ENCODE results near the gene HEBP1.

HEBP1 gene

DNA sequence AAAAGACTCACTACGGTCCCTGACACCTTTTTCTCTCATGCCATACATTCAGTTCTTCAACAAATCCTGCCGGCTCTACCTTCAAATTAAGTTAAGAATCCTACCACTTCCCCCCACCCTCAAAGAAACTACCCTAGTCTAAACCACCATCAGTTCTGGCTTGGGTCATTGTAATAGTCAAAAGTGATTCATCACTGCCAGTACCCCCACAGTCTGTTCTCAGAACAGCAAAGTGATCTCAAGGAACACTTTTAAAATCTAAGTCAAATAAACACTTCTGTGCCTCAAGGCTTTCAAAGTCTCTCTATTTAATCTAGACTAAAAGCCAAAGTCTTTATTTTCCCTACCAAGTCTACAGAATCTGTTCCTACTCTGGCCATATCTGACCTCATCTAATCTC is 32.1 kb upstream of the HEBP1 start:
- Mint-ChIP-seq H3K9me3 (no peaks in the 10 kb centered on the region), H3K4me3 (no peak overlapping the region), H3K27ac (no peak overlapping the region), H3K27me3 (peaks cover 24% of the 10 kb centered on the region), H3K4me1 (no peaks in the 10 kb centered on the region), H3K36me3 (no peaks in the 10 kb centered on the region)
- DNase-seq, result no peak
- CTCF ChIA-PET, result no interaction called here

DNA sequence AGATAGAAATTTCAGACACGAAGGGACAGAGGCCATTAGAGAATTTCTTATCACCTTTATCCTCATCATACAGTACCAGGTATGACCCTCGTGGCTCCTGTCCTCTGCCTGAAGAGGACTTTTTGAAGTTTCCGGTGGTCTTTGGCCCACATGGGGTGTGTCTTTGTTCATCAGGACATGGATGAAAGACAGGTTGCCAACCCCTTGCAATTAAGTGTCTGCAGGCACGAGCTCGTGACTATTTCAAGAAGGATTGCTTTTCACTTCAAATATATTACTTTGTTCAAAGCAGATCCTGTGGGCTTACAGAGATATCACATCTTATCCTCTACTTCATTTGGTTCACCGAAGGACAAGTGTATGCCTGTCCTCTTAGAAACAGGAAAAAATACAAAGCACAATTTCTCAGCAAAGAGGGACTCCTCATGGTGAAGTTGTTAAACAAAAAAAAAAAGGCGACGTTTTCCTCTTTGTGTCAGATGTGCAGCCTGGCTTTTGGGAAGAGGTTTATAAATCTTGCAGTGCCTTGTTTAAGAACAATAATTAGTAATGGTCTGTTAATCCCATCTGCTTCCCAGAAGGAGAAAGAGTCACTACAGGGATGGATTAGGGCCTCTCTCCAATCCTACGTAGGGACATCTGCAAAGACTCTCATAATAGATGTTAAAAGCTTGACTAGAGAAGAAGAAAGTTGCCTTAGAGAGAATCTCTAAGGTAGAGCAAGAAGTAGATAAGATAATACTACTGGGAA is 30.7 kb upstream of the HEBP1 start:
- no peaks in the 10 kb centered on the region for H3K4me1 Mint-ChIP-seq
- no peaks in the 10 kb centered on the region for H3K36me3 Mint-ChIP-seq
- no peak for DNase-seq
- H3K9me3 Mint-ChIP-seq, result no peaks in the 10 kb centered on the region
- H3K27ac Mint-ChIP-seq, result no peak overlapping the region
- CTCF ChIA-PET, result no interaction called here
- peaks cover 25% of the 10 kb centered on the region for H3K27me3 Mint-ChIP-seq
- no peak overlapping the region for H3K4me3 Mint-ChIP-seq

DNA sequence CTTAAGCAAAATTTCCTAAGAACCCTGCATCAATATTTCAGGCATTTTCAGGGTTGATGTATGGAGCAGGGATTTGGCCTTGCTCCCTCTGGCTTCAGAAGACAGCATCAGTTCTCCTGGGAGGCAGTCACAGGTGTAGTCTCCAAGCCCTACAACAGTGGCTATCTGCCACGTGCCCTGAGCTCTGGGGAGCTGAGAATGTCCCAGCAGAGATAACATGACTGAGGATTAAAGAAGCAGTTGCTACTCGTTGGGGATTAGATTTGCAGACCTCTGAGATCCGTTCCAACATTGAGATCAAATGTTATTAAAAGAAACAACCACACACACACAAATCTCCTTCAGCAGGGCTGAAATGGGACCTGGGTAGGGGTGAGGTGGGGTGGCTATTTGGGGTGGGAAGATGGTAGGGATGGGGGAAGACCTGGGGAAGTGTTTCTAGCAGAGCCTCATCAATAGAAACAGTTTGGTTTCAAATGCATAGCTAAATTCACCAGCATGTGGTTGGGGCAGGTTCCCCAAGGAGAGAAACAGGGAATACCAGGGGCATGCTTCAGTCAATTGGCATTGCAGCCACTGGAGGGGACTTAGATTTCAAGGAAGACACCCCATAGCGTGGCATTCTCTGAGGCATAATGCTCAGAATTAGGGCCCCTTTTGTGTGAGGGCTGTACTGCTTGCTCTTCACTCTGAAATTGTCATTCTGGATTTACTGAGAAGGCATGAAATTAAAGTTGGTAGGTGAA is 28.9 kb upstream of the HEBP1 start:
- Mint-ChIP-seq H3K27ac (no peak overlapping the region), H3K9me3 (no peaks in the 10 kb centered on the region), H3K4me1 (no peaks in the 10 kb centered on the region), H3K36me3 (no peaks in the 10 kb centered on the region), H3K27me3 (peaks cover 25% of the 10 kb centered on the region), H3K4me3 (no peak overlapping the region)
- no peak for DNase-seq
- CTCF ChIA-PET, result interaction anchor here (0.8 kb wide), 1 partner anchor 43 kb away, joined by 3 read pairs; no protein-coding TSS in a partner anchor

DNA sequence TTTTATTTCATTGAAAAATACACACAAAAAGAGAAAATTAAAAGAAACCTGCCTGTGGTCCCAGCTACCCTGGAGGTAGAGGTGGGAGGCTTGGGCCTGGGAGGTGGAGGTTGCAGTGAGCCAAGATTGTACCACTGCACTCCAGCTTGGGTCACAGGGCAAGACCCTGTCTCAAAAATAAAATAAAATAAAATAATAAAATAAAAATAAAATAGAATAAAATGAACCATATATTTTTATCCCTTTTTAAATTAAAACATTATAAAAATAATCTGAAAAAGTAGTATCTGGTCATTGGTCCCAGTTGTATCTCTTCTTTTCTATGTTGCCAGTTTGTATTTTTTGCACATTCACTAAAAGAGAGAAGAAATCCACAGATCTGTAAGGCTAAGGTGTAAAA is 27.4 kb upstream of the HEBP1 start:
- no peaks in the 10 kb centered on the region for H3K9me3 Mint-ChIP-seq
- CTCF ChIA-PET, result no interaction called here

DNA sequence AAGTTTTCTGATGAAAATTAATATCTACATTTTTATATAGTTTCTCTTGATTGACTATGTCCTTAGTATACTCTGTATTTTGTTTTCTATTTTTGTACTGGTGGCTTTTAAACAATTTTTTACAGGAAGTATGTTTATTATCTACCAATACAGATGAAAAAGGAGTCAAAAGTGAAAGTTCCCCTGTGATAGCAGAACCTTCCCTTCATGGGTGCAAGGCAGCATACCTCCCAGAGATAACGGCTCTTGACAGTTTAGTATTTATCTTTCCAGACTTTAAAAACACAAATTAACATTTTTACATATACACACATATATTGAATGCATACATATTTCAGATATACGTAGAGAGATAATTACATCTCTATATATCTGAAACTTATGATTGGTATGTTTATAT is 27.0 kb upstream of the HEBP1 start:
- no peak overlapping the region for H3K27ac Mint-ChIP-seq
- H3K4me3 Mint-ChIP-seq, result no peak overlapping the region
- CTCF ChIA-PET, result no interaction called here
- H3K27me3 Mint-ChIP-seq, result peaks cover 25% of the 10 kb centered on the region
- no peaks in the 10 kb centered on the region for H3K4me1 Mint-ChIP-seq
- DNase-seq, result no peak
- no peaks in the 10 kb centered on the region for H3K9me3 Mint-ChIP-seq
- no peaks in the 10 kb centered on the region for H3K36me3 Mint-ChIP-seq

More for the DNA sequence above, 27.4 kb upstream of the HEBP1 start:
- H3K36me3 Mint-ChIP-seq, result no peaks in the 10 kb centered on the region
- no peaks in the 10 kb centered on the region for H3K4me1 Mint-ChIP-seq
- peaks cover 25% of the 10 kb centered on the region for H3K27me3 Mint-ChIP-seq
- DNase-seq, result no peak
- no peak overlapping the region for H3K27ac Mint-ChIP-seq
- H3K4me3 Mint-ChIP-seq, result no peak overlapping the region

DNA sequence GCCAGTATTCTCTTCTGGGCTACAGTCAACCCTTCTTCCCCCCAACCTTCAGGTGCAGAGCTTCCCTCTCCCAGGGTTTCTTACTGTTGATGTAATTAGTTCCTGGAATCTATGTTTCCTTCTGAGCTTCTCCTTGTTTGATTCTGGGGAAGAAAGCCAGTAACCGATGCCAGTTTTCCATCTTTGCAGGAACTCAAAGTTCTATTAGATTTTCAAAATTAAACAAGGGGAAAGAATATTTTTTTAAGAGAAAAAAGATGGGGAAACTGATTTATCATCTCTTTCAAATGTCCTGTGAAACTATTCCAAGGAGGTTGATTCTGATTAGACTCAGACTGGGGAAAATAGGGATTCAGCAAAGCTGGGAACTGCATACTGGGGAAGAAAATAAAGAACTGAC is 26.2 kb upstream of the HEBP1 start:
- Mint-ChIP-seq H3K9me3 (no peaks in the 10 kb centered on the region), H3K27me3 (peaks cover 25% of the 10 kb centered on the region), H3K4me1 (no peaks in the 10 kb centered on the region), H3K36me3 (no peaks in the 10 kb centered on the region), H3K27ac (no peak overlapping the region), H3K4me3 (no peak overlapping the region)
- DNase-seq, result no peak
- CTCF ChIA-PET, result no interaction called here

DNA sequence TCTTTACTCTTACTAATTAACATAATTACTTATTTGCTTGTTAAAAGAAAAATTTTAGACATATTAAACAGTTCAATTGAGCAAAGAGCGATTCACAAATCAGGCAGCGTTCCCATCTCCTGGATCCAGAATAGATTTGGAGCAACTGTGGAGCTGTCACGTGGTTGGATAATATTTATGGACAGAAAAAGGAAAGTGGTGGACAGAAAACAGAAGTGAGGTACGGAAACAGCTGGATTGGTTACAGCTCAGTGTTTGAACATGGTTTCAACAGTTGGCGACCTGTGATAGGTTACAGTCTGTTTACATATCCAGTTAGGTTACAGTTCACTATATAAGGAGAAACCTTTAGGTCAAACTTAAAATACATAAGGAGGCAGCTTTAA is 24.5 kb upstream of the HEBP1 start:
- Mint-ChIP-seq H3K4me3 (no peak overlapping the region), H3K27me3 (peaks cover 22% of the 10 kb centered on the region), H3K36me3 (no peaks in the 10 kb centered on the region), H3K9me3 (no peaks in the 10 kb centered on the region), H3K4me1 (no peaks in the 10 kb centered on the region), H3K27ac (no peak overlapping the region)
- CTCF ChIA-PET, result no interaction called here
- no peak for DNase-seq

DNA sequence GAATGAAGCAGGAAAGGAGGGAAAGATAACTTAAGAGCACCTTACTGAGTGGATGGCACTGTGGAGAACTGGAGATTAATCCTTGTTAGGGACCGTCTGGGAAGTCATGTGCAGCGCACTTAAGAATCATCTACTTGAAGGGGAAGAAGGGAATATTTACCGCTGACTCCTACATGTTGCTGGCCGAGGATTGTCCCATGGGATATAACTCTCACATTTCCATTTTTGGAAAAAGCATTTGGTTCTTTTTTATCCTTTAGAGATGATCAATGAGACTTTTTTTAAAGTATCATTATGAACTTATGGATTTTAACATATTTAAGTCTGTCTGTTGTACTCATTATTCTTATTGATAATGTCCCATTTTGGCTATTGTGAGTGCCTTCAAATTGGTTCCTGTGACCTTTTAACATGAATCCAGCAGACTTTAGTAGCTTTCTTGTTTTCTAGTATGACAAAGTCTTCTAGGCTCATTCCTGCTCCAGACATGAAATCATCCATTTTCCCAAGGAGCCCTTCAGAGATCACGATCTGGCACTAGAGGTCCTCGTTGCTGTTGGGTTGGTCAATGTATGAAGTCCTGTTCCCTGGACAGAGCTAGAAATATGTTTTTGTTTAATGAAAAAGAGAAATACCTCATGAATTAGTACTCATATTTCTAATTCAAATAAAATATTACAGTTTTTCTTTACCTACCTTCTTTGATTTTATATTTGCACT is 23.9 kb upstream of the HEBP1 start:
- Mint-ChIP-seq H3K9me3 (no peaks in the 10 kb centered on the region), H3K4me3 (no peak overlapping the region), H3K36me3 (no peaks in the 10 kb centered on the region), H3K4me1 (no peaks in the 10 kb centered on the region), H3K27ac (no peak overlapping the region), H3K27me3 (peaks cover 19% of the 10 kb centered on the region)
- DNase-seq, result no peak
- CTCF ChIA-PET, result no interaction called here

DNA sequence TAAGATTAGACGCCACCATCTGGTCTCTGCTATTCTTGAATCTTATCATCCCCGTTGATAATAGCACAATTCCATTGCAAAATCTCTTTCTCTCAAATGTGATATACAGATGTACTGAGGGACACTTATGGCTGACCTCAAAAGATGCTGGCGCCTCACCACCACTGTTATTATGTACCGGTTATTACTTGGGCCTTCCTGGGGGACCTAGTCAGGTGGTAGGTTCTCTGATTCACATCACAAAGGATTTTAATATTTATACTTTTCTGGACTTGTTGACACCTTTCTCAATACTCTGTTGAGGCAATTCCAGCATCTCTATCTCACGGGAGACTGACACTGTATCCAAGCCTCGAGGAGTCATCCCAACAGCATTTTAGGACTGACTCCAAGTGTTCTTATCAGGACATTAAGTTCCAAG is 22.8 kb upstream of the HEBP1 start:
- Mint-ChIP-seq H3K4me3 (no peak overlapping the region), H3K4me1 (no peaks in the 10 kb centered on the region), H3K27me3 (peaks cover 23% of the 10 kb centered on the region), H3K27ac (no peak overlapping the region), H3K36me3 (no peaks in the 10 kb centered on the region), H3K9me3 (no peaks in the 10 kb centered on the region)
- CTCF ChIA-PET, result no interaction called here
- no peak for DNase-seq

DNA sequence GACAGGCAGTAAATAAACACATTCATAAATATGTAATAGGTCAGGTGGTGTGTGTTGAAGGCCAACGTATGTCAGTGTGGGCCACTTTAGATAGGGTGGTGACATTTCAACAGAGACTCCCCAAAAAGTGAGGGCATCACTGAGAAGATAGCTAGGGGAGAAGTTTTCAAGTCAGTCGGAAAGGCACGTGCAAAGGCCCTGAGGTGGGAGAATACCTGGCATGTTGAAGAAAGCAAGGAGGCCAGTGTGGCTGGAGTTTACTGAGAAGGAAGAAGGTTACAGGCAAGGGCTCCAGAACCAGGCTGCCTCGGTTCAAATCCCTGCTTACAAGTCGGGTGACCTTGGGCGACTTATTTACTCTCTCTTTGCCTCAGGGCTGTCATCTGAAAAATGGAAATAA is 11.0 kb upstream of the HEBP1 start:
- H3K27me3 Mint-ChIP-seq, result peaks cover 30% of the 10 kb centered on the region
- no peak overlapping the region for H3K27ac Mint-ChIP-seq
- H3K4me3 Mint-ChIP-seq, result no peak overlapping the region
- no peak for DNase-seq
- H3K36me3 Mint-ChIP-seq, result no peaks in the 10 kb centered on the region
- CTCF ChIA-PET, result no interaction called here
- no peaks in the 10 kb centered on the region for H3K9me3 Mint-ChIP-seq
- H3K4me1 Mint-ChIP-seq, result no peaks in the 10 kb centered on the region

DNA sequence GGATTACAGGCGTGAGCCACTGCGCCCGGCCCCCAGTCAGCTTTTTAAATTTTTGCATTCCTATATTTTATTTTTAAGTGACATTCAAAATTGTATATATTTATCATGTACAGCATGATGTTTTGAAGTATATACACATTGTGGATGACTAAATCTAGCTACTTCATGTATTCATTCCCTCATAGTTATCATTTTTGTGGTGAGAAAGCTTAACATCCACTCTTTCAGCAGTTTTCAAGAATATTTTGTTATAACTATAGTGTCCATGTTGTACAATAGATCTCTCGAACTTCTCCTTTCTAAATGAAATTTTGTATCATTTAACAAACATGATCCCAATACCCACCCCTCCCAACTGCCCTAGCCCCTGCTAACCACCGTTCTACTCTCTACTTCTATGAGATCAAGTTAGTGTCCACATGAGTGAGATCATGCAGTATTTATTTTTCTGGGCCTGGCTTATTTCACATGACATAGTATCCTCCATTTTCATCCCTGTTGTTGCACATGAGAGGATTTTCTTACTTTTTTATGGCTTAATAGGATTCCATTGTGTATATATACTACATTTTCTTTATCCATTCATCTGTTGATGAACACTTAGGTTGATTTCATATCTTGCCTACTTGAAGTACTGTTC is 8.8 kb upstream of the HEBP1 start:
- CTCF ChIA-PET, result interaction anchor here (0.5 kb wide), 1 partner anchor 339 kb away, joined by 3 read pairs; no protein-coding TSS in a partner anchor
- H3K4me3 Mint-ChIP-seq, result no peak overlapping the region
- no peaks in the 10 kb centered on the region for H3K4me1 Mint-ChIP-seq
- no peaks in the 10 kb centered on the region for H3K9me3 Mint-ChIP-seq
- no peak for DNase-seq
- H3K36me3 Mint-ChIP-seq, result no peaks in the 10 kb centered on the region
- peaks cover 31% of the 10 kb centered on the region for H3K27me3 Mint-ChIP-seq
- no peak overlapping the region for H3K27ac Mint-ChIP-seq

DNA sequence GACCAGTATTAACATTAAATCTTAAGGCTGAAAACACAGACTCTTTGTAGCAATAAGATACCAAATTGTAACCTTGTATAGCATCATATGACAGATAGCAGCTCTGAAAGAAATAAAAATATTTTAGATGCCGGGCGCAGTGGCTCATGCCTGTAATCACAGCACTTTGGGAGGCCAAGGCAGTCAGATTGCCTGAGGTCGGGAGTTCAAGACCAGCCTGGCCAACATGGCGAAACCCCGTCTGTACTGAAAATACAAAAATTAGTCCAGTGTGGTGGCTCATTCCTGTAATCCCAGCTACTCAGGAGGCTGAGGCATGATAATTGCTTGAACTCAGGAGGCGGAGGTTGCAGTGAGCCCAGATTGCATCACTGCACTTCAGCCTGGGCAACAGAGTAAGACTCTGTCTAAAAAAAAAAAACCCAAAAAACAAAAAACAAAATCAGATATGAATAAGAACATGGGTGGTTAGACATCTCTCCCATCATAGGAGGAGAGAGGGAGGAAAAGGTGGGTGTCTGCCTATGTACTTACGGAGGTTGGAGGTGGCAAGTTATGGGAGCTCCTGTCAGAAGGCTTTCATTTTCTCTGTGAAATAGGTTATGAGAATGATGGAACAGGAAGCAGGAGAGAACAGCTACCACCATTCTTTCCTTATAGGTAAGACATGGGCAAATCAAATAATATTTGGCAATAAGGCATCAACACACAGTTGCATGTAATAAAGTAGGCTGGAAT is 7.6 kb upstream of the HEBP1 start:
- no peak for DNase-seq
- no peaks in the 10 kb centered on the region for H3K9me3 Mint-ChIP-seq
- H3K4me3 Mint-ChIP-seq, result no peak overlapping the region
- H3K36me3 Mint-ChIP-seq, result no peaks in the 10 kb centered on the region
- peaks cover 37% of the 10 kb centered on the region for H3K27me3 Mint-ChIP-seq
- H3K27ac Mint-ChIP-seq, result no peak overlapping the region
- CTCF ChIA-PET, result no interaction called here
- no peaks in the 10 kb centered on the region for H3K4me1 Mint-ChIP-seq

DNA sequence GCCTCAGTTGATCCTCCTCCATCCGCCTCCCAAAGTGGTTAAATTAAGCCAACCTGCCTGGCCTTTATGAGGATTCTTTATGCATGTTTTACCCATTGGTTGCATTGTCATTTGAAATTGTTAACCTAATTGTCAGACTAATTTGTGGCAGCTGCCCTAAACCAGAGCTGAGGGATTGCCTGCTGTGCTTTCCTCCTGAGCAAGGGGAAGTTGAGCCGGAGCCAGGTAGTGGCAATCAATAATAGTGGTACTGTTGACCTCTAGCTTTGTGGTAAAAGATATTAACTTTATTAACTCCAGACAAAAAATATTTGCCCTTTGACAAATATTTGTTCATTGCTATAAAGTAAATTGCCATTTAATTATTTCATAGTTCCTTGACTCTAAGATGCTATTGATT is 5.6 kb upstream of the HEBP1 start:
- Mint-ChIP-seq H3K4me3 (no peak overlapping the region), H3K9me3 (no peaks in the 10 kb centered on the region), H3K4me1 (peaks cover 9% of the 10 kb centered on the region), H3K36me3 (no peaks in the 10 kb centered on the region), H3K27me3 (peaks cover 39% of the 10 kb centered on the region), H3K27ac (no peak overlapping the region)
- CTCF ChIA-PET, result no interaction called here
- DNase-seq, result no peak

DNA sequence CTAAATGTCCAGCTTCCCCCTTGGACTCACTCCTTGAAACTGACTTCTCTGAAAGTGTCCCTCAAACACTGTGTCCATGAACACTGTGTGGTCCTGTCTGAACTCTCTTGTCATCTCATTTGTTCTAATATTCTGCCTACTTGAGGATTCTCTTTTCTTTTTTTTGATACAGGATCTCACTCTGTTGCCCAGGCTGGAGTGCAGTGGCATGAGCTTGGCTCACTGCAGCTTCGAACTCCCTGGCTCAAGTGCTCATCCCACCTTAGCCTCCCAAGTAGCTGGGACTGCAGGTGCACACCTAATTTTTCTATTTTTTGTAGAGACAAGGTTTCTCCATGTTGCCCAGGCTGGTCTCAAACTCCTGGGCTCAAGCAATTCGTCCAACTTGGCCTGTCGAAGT is 4.9 kb upstream of the HEBP1 start:
- DNase-seq, result no peak
- Mint-ChIP-seq H3K4me3 (no peak overlapping the region), H3K9me3 (no peaks in the 10 kb centered on the region), H3K27ac (no peak overlapping the region), H3K4me1 (peaks cover 9% of the 10 kb centered on the region), H3K27me3 (peaks cover 38% of the 10 kb centered on the region), H3K36me3 (no peaks in the 10 kb centered on the region)
- CTCF ChIA-PET, result interaction anchor here (1.3 kb wide), 2 partner anchors 23 to 88 kb away, joined by 3 read pairs; no protein-coding TSS in a partner anchor
